Measurements from ENCODE around the gene ACSS2.
"Not testable (repeated sequence)": the region's sequence is repeated elsewhere in the genome, so short reads cannot be mapped to it uniquely, and the experiment has no call there.

ACSS2 gene

GRCh38 chr20:34898731-34899130, 22.3 kb downstream of the ACSS2 start:
- intact Hi-C loops (cut with DNase I) = not testable (repeated sequence)

DNA sequence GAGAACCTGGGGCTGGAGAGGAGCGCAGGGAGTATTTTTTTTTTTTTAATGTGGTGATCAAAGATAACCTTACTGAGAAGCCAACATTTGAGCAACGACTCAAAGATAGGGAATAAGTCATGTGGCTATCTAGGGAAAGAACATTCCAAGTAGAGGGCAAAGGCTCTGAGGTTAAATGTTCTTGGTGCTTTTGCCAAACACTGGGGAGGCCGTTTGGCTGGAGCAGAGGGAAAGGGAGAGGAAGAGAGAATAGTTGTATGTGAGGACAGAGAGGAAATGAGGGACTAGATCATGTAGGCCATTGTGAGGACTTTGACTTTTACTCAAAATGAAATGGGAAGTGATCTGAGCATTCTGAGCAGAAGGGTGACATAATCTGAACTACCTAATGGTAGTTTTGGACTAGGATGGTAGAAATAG, 27.8 kb downstream of the ACSS2 start:
- intact Hi-C loops (cut with DNase I) = no loop called here
- DNase-seq = no peak

More at GRCh38 chr20:34898731-34899130, 22.3 kb downstream of the ACSS2 start:
- peak in 1 of 10 donors; percentile 41 for DNase-seq

DNA sequence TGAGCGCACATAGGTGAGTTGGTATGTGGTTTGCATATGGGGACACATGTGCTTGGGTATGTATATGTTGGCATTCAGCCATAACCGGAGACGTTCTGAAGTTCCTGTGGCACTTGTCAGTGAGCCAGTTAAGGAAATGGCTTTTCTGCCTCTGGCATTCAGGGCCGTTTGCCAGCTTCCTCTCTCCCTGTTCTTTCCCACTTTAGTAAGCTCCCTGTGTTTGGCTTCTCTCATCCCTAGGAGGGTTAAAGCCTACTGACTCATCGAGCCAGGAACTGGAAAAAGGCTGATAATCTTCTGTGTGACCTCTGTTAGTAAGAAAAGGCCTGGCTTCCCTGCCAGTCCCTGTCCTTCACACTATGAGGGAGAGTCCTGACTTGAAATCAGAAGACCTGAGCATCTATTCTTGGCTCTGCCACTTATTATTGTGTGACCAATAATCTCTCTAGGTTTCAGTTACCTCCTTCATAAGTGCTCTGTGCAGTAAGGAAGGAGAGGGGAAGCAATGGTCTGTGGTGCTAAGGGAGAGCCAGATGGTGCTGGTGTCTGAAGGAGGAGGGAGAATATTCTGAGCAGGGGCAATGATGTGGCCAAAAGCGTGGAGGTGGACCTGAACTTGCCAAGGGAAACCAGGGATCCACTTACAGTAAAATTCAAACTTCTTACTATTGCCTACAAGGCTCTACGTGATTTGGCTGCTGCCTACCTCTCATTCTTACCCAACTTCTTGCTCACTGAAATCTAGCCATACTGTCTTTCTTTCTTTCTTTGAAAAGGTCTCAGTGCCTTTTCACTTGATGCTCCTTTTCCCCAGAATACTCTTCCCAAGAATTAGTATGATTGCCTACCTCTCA, 31.4 kb downstream of the ACSS2 start:
- DNase-seq = no peak
- intact Hi-C loops (cut with DNase I) = no loop called here

- intact Hi-C loops (cut with DNase I) = no loop called here
- no peak for DNase-seq
Observed at GRCh38 chr20:34915131-34915530, 38.7 kb downstream of the ACSS2 start.

DNA sequence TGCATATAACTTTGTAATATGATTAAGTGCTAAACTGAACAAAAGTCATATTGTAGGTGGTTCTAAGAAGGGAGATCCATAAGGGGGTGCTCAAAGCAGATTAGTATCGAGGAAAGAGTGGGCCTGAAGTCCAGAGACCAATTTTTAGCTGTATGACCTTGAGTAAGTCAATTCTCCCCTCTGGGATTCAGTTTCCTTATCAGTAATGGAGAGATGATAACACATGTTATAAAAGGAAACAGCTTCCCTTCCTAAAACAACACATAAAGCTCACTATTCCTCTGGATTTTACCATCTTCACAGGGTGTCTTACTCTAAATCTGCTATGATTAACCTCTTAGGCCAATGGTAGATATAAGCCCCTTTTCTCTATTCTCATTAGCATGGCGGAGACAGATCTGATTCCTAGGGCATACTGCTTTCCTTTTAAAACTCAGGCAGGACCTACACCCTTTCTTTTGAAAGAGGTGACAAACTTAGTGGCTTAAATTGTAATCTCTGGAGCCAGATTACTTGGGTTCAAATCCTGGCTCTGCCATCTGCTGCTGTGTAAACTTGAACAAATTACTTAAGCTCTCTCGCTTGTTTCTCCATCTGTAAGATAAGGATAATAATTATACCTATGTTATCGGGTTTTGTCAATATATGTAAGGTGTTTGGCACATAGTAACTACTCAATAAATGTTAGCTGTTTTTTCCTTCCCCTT, 39.5 kb downstream of the ACSS2 start:
- intact Hi-C loops (cut with DNase I) = no loop called here
- no peak for DNase-seq

DNA sequence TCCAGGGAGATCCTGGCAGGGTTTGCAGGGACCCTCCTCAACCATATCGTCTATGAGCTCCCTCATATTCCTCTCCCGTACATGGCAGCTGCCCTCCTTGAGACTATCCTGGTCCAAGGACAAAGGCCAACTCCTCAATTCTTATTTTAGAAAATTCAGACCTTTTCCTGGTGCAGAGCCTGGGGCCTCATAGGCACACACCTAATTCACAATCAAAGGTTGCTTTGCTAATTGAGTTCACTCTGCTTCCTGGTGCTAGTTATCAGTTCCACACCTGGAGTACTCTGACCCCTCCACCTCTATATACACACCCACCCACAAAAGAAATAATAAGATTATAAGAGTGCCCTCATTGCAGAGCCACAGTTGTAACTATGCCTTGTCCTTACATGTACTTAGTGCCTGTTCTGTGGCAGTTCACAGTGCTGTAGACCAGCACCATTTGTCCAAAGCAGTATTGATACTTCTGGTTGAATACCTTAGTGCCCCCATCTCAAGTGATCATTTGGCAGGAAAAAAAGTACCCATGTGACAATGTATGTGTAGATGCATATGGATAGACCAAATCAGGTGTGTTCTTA, 40.5 kb downstream of the ACSS2 start:
- intact Hi-C loops (cut with DNase I) = no loop called here
- DNase-seq = no peak

GRCh38 chr20:34920055-34920454, 43.6 kb downstream of the ACSS2 start:
- intact Hi-C loops (cut with DNase I) = no loop called here
- no peak for DNase-seq

GRCh38 chr20:34921436-34921835, 45.0 kb downstream of the ACSS2 start:
- no peak for DNase-seq
- intact Hi-C loops (cut with DNase I) = no loop called here

DNA sequence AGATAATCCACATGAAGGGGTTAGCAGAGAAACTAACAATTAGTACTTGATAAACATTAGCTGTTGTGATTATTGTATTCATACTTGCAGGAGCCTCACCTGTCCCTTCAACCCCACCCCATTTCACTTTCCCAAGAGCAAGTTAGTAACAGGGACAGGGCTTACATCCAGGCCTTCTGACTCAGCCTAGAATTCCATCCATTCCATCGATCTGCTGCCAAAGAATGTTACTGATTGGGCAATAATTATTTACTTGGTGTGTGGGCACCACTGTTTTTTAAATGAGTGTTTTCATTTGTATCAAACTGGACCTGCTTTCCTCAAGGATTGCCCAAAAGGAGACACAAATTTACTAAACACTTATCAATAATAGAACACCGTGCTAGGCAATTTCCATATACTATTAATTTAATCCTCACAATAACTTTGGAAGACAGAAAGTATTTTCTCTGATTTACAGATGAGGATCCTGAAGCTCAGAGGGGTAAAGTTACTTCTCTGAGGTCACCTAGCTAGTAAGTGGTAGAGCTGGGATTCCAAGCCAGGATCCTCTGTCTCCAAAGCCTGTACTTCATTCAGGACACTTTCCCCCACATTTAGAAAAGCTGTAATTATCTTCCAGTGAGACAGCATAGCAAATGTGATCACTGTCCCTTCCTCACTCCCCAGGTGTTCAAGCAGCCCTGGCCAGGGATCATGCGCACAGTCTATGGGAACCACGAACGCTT, 46.4 kb downstream of the ACSS2 start:
- intact Hi-C loops (cut with DNase I) = no loop called here
- DNase-seq = no peak

DNA sequence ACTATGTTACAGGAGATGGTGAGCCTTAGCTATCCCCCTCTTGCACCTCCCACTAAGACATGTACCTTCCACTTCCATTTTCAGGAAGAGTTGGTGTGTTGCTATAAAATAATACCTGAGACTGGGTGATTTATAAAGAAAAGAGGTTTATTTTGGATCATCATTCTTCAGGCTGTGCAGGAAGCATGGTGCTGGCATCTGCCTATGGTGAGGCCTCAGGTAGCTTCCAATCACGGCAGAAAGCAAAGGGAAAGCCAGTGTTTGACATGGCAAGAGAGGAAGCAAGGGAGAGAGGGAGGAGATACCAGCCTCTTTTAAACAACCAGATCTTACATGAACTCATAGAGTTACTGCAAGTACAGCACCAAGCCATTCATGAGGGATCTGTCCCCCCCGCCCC, 47.0 kb downstream of the ACSS2 start:
- DNase-seq = no peak
- intact Hi-C loops (cut with DNase I) = no loop called here

GRCh38 chr20:34925341-34925740, 48.9 kb downstream of the ACSS2 start:
- DNase-seq = no peak
- intact Hi-C loops (cut with DNase I) = no loop called here

- DNase-seq = no peak
- intact Hi-C loops (cut with DNase I) = no loop called here
Observed at GRCh38 chr20:34925981-34926380, 49.6 kb downstream of the ACSS2 start.

DNA sequence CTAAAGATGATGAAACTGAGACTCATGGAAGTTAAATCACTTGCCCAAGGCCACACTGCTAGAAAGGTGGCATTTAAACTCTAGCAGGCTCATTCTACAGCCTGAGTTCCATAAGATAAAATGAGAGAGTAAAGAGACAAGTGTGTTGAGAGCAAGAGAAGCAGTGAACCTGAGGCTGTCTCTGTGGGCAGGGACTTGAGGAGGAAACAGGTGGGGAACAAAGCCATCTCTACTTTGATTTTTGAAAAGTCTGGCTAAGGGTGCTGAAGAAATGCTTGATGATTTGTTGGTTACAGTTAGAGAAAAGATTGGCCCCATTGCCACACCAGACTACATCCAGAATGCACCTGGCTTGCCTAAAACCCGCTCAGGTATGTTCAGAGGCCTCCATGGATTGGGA, 50.2 kb downstream of the ACSS2 start:
- no peak for DNase-seq
- intact Hi-C loops (cut with DNase I) = no loop called here

DNA sequence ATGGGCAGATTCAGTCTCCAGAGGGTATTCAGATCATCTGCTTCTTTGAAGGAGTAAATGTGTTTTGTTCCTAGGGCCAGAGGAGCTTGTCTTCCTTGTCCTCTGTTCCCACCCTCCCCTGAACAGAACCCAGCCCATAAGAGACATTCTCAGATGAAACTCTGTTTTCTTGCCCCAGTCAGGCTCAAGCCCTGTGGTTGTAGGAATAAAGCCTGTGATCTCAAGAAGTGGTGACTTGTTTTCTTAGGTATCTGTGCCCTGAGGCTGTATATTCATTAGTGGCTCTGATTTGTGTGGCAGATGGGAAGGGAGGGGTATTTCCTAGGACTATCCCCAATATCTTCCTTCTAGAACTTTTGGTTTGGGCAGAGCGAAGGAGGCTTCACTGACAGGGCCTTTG, 51.3 kb downstream of the ACSS2 start:
- no peak for DNase-seq
- intact Hi-C loops (cut with DNase I) = no loop called here

DNA sequence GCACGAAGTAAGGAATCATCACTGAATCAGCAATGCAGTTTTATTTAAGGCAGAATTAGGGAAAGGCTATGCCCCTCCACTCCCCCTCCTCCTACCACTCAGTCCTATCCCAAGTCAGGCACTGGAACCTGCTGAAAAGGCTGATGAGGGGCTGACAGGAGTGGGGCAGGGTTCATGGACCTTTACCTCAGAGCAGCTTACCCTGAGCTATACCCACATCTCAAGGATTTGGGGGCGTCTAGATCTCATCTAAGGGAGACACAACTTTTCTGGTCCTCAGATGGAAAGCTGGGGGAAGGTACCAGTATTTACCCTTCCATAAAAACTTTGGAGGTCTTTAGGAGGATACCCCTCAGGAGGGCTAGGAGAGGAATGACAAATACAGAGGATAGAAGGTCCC, 52.0 kb downstream of the ACSS2 start:
- intact Hi-C loops (cut with DNase I) = no loop called here
- no peak for DNase-seq

- intact Hi-C loops (cut with DNase I) = no loop called here
- no peak for DNase-seq
Observed at GRCh38 chr20:34931771-34932170, 55.4 kb downstream of the ACSS2 start.

GRCh38 chr20:34938466-34939163, 62.2 kb downstream of the ACSS2 start:
- intact Hi-C loops (cut with DNase I) = no loop called here
- peak in 7 of 10 donors; percentile 17 to 87 (median 27) for DNase-seq

- intact Hi-C loops (cut with DNase I) = no loop called here
- DNase-seq = no peak
Observed at GRCh38 chr20:34940081-34940481, 63.7 kb downstream of the ACSS2 start.

DNA sequence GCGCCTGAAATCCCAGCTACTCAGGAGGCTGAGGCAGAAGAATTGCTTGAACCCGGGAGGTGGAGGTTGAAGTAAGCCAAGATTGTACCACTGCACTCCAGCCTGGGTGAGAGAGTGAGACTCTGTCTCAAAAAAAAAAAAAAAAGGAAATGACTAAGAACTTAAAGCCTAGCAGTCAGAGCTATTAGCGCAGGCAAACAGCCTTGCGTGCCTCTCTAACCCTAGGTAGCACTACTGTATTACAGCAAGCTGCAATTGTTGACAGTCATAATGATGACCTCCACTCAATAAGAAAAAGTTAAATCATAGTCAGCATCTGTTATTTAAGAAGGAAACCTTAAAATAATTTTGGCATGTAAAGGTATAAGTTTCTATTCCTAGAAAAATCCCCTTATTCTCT, 64.8 kb downstream of the ACSS2 start:
- DNase-seq = no peak
- intact Hi-C loops (cut with DNase I) = no loop called here

- intact Hi-C loops (cut with DNase I) = no loop called here
- no peak for DNase-seq
Observed at GRCh38 chr20:34942301-34942700, 65.9 kb downstream of the ACSS2 start.
